Fibroblast of lung (primary cell): ENCODE measurements around the gene PCYT1A. TPM values are rescaled to one million over a fixed set of nuclear protein-coding genes. Genes with fewer than 3 reads are reported as not detected.
"Not testable (repeated sequence)": the region's sequence is repeated elsewhere in the genome, so short reads cannot be mapped to it uniquely, and the experiment has no call there.

Source experiments
- DNase-seq, 2 donors: peaks; one replicate each; pipeline versions ENCODE4 v3.0.0 to v3.0.0-alpha.2; 2010; ENCODE audit warnings: low read depth in 2 of 2
- H2AFZ ChIP-seq: 2 replicates; pipeline ENCODE4 v1.5.1; 2012; ENCODE audit warnings: low read length, control low read depth, inconsistent platforms
- H3K27ac ChIP-seq: 2 replicates; pipeline ENCODE4 v1.5.1; 2011; ENCODE audit warnings: low read length, control low read depth; ENCODE audit not compliant: insufficient read depth
- H3K27me3 ChIP-seq: 2 replicates; pipeline ENCODE4 v1.5.1; 2011; ENCODE audit warnings: mild to moderate bottlenecking, low read length; ENCODE audit not compliant: control insufficient read depth, insufficient read depth
- H3K36me3 ChIP-seq: 2 replicates; pipeline ENCODE4 v1.5.1; 2011; ENCODE audit warnings: low read length; ENCODE audit not compliant: control insufficient read depth, insufficient read depth
- H3K4me1 ChIP-seq: 2 replicates; pipeline ENCODE4 v1.5.1; 2011; ENCODE audit warnings: low read length; ENCODE audit not compliant: control insufficient read depth, insufficient read depth; ENCODE audit errors: extremely low read depth
- H3K4me2 ChIP-seq: 2 replicates; pipeline ENCODE4 v1.5.1; 2011; ENCODE audit warnings: low read length, control low read depth; ENCODE audit not compliant: insufficient read depth; ENCODE audit errors: extremely low read depth
- H3K4me3 ChIP-seq, 4 experiments: fragments of 200-600 bp in 1 of 4; sonication (generic) in 1 of 4; replicated peaks in 1 of 4; 2 replicates each; pipeline ENCODE4 v1.5.1; 2011 to 2016; ENCODE audit warnings: low read length in 4 of 4, low read depth in 3 of 4, mild to moderate bottlenecking in 3 of 4, control low read depth in 2 of 4, inconsistent platforms in 1 of 4, mixed read lengths in 1 of 4; ENCODE audit not compliant: insufficient read depth in 1 of 4; ENCODE audit errors: control extremely low read depth in 1 of 4
- H3K79me2 ChIP-seq: 2 replicates; pipeline ENCODE4 v1.5.1; 2012; ENCODE audit warnings: mild to moderate bottlenecking, low read length, inconsistent platforms; ENCODE audit not compliant: control insufficient read depth, insufficient read depth
- H3K9ac ChIP-seq: 2 replicates; pipeline ENCODE4 v1.5.1; 2011; ENCODE audit warnings: mild to moderate bottlenecking, low read length, control low read depth; ENCODE audit not compliant: insufficient read depth
- H3K9me3 ChIP-seq: 2 replicates; pipeline ENCODE4 v1.5.1; 2012; ENCODE audit warnings: low read depth, low read length; ENCODE audit not compliant: control insufficient read depth, insufficient read depth
- H4K20me1 ChIP-seq: 2 replicates; pipeline ENCODE4 v1.5.1; 2011; ENCODE audit warnings: low read length; ENCODE audit not compliant: control insufficient read depth, insufficient read depth; ENCODE audit errors: extremely low read depth
- CTCF ChIP-seq, 2 donors: IDR thresholded peaks in 1 of 2; conservative IDR thresholded peaks in 1 of 2; 1 replicate in 1 of 2; 2 replicates in 1 of 2; pipeline ENCODE4 v1.5.1; 2011 to 2012; ENCODE audit warnings: low read length in 2 of 2, control low read depth in 1 of 2, inconsistent platforms in 1 of 2, low read depth in 1 of 2, mild to moderate bottlenecking in 1 of 2
- EZH2 ChIP-seq: IDR thresholded peaks from 2 replicates; pipeline ENCODE4 v1.5.1; 2012; ENCODE audit warnings: low read length, control low read depth, mild to moderate bottlenecking; ENCODE audit errors: missing control alignments
- polyA plus RNA-seq, 2 donors: library from polyadenylated mRNA; depleted of rRNA in 1 of 2; stranded (reverse) in 1 of 2; unstranded in 1 of 2; fragments of >200 nt; gene quantifications; 2 replicates each; pipeline ENCODE4 v1.2.1, GENCODE V29; 2011 to 2012; ENCODE audit warnings: missing spikeins in 1 of 2
- total RNA-seq: library from RNA; depleted of rRNA; stranded (reverse); fragments of >200 nt; gene quantifications from 2 replicates; pipeline ENCODE4 v1.2.1, GENCODE V29; 2014

PCYT1A gene
- total and polyA plus RNA-seq, 2 donors (not counting 1 experiment from before 2014, with no cell fraction given), result 68.9 to 73.8 TPM

DNA sequence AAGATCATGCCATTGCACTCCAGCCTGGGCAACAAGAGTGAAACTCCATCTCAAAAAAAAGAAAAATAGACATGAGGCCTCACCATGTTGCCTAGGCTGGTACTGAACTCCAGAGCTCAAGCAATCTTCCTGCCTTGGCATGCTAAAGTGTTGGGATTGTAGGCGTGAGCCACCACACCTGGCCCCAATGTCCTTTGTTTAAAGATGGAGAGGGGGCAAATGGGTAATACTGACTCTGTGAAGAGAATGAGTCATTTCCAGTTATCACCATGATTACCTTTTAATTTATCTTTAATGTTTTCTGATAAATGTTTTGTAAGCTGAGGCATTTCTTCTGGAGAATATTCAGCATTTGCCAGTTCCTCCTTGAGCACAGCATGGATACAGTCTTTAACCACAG lies 28.3 kb upstream of the PCYT1A start:
- H4K20me1 ChIP-seq, result no peaks in the 10 kb centered on the region
- no peak overlapping the region for H3K4me2 ChIP-seq
- H3K4me3 ChIP-seq, result no peak overlapping the region
- no peaks in the 10 kb centered on the region for H3K4me1 ChIP-seq
- no peaks in the 10 kb centered on the region for H3K79me2 ChIP-seq
- no peak overlapping the region for H3K27ac ChIP-seq
- no peaks in the 10 kb centered on the region for H3K27me3 ChIP-seq
- H3K36me3 ChIP-seq, result no peaks in the 10 kb centered on the region
- H3K9ac ChIP-seq, result no peak overlapping the region
- TF ChIP-seq CTCF (conservative IDR thresholded peaks at IDR 0.05 in 1 of 2, IDR thresholded peaks at IDR 0.05 in 1 of 2; ENCODE audit: low read depth in 1 of 2, low read length in 2 of 2) (no peak), EZH2 (no peak)
- no peak overlapping the region for H2AFZ ChIP-seq
- no peaks in the 10 kb centered on the region for H3K9me3 ChIP-seq
- DNase-seq, result no peak

GRCh38 chr3:196314597-196314996 lies 27.1 kb upstream of the PCYT1A start:
- no peak overlapping the region for H2AFZ ChIP-seq
- no peak for DNase-seq
- H3K9me3 ChIP-seq, result no peaks in the 10 kb centered on the region
- no peaks in the 10 kb centered on the region for H3K4me1 ChIP-seq
- no peaks in the 10 kb centered on the region for H3K79me2 ChIP-seq
- no peak overlapping the region for H3K27ac ChIP-seq
- no peaks in the 10 kb centered on the region for H4K20me1 ChIP-seq
- no peaks in the 10 kb centered on the region for H3K27me3 ChIP-seq
- no peaks in the 10 kb centered on the region for H3K36me3 ChIP-seq
- H3K9ac ChIP-seq, result no peak overlapping the region
- no peak for TF ChIP-seq EZH2
- no peak for TF ChIP-seq CTCF (conservative IDR thresholded peaks at IDR 0.05 in 1 of 2, IDR thresholded peaks at IDR 0.05 in 1 of 2; ENCODE audit: low read depth in 1 of 2, low read length in 2 of 2)
- no peak overlapping the region for H3K4me3 ChIP-seq
- no peak overlapping the region for H3K4me2 ChIP-seq

DNA sequence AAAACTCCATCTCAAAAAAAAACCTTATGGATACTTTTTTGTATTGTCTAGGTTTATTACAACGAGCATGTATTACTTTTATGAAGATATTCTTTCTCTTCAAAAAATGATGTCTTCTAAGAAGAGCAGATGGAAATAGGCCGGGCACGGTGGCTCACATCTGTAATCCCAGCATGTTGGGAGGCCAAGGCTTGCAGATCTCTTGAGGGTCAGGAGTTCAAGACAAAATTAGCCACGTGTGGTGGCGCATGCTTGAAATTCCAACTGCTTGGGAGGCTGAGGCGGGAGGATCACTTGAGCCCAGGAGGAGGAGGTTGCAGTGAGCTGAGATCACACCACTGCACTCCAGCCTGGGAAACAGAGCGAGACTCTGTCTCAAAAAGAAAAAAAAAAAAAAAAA lies 26.6 kb upstream of the PCYT1A start:
- DNase-seq, H3K4me1 ChIP-seq, H3K27me3 ChIP-seq, H3K27ac ChIP-seq, H3K36me3 ChIP-seq, H3K4me3 ChIP-seq, H3K4me2 ChIP-seq, H4K20me1 ChIP-seq, H2AFZ ChIP-seq, H3K9me3 ChIP-seq, H3K9ac ChIP-seq, H3K79me2 ChIP-seq: not testable (repeated sequence)

DNA sequence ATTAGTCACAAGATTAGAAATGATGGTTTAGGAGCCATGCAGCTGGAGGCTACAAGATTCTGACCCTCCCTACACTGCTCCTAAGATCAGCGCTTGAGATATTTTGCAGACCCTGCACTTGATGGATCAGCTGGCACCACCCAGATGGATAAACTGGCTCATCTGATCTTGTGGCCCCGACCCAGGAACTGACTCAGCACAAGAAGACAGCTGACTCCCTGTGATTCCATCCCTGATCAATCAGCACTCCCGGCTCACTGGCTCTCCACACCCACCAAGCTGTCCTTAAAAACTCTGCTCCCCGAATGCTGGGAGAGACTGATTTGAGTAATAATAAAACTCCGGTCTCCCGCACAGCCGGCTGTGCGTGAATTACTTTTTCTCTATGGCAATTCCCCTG lies 15.4 kb upstream of the PCYT1A start:
- not testable (repeated sequence) for H3K4me1 ChIP-seq, H3K27ac ChIP-seq, H4K20me1 ChIP-seq, DNase-seq, H3K9ac ChIP-seq, H3K4me2 ChIP-seq, H3K27me3 ChIP-seq, H2AFZ ChIP-seq, H3K9me3 ChIP-seq, H3K79me2 ChIP-seq, H3K36me3 ChIP-seq, H3K4me3 ChIP-seq

DNA sequence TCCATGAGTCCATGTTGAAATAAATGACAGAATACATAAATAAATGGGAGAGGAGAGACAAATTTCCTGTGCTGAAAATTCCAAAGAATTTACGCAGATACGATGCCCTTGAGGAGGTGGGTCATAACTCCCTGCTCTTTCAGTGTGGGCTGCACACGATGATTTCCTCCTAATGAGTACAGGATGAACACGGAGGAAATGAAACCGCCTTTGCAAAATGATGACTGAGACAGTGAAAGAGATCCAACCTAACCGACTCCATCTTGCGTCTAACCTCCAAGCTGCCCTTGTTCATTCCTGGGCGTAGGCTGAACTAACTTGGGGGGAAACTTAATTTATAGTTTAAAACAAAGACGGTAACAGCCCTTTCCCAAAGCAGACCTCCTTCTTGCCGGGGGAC lies 15.0 kb upstream of the PCYT1A start:
- H3K27me3 ChIP-seq, H3K79me2 ChIP-seq, H4K20me1 ChIP-seq, H3K36me3 ChIP-seq, H3K4me3 ChIP-seq, H3K27ac ChIP-seq, H3K9ac ChIP-seq, H3K9me3 ChIP-seq, H3K4me2 ChIP-seq, H2AFZ ChIP-seq, DNase-seq, H3K4me1 ChIP-seq: not testable (repeated sequence)
